Measurements from ENCODE around the gene CAPRIN1.
"Not testable (repeated sequence)": the region's sequence is repeated elsewhere in the genome, so short reads cannot be mapped to it uniquely, and the experiment has no call there.

DNA sequence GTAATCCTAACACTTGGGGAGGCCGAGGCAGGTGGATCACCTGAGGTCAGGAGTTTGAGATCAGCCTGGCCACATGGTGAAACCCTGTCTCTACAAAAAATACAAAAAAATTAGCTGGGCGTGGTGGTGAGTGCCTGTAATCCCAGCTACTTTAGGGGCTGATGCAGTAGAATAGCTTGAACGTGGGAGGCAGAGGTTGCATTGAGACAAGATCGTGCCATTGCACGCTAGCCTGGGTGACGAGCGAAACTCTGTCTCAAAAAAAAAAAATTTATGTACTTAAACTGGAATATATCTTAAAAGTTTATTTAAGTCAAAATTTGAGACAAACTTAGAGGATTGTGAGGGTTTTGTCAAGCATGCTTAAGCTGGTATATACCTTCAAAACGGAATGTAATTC lies 19.8 kb downstream of the CAPRIN1 start:
- TF ChIP-seq CTCF, POLR2A (IDR thresholded peaks at IDR 0.05): not testable (repeated sequence)
